Spleen (tissue), 7 donors: ENCODE results near the gene LYL1.

Source experiments
- POLR2A ChIP-seq, 3 donors: fragments of 450-650 bp; IDR thresholded peaks; one replicate each; pipeline ENCODE4 v1.5.1; 2017; ENCODE audit warnings: antibody characterized with exemption in 3 of 3, mild to moderate bottlenecking in 1 of 3
- TF ChIP-seq, protein P1 (sequence below), 11 experiments: fragments of 200-600 bp in 7 of 11; fragments of 450-650 bp in 4 of 11; sonication (generic) in 4 of 11; IDR thresholded peaks in 8 of 11; conservative IDR thresholded peaks in 3 of 11; 1 replicate in 7 of 11; 2 replicates in 4 of 11; pipeline versions ENCODE4 v1.4.0 to v1.8.0; 2016 to 2021; ENCODE audit warnings: antibody characterized with exemption in 11 of 11, inconsistent platforms in 4 of 11, mild to moderate bottlenecking in 1 of 11
- donor health status: DM: no; HTN: no; CAD: no; lungs with moderate emphysema.
- donor health status: DM: no; HTN: no; CAD: no.
- donor health status: DM: no; HTN: no; CAD: no.

DNA sequence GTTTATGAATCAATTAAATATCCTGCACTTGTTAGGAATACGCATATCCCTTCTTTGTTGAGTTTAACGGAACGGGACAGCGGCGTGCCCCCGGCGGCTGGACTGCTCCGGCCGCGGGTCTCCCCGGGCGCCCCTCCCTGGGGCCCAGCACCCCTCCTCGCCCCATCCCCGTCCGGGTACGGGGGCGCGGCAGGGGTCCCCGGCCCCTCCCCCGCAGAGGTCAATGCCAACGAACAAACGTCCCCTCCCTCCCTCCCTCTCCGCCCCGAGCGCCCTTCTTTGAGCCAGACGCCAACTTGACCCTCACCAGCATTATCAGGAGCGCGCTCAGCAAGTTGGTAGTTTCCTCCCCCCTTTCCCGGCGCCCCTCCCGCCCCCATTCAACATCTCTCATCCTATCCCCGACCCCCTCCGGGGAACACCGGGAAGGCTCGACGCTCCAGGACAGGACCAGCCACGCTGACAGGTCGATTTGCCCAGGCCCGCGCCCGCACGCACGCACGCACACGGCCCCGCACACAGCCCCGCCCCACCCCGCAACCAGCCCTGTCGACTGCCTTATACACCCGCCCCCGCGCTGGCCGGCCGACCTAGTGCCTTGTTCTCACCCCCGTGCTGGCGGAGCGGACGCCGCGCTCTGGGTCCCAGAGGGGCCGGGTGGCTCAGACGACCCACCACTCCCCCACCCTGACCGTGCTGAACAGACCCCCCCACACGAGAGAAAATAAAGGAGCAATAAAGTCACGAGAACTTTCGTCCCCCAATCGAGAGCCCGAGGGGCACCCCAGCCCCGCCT is 5.0 kb downstream of the LYL1 start:
- TF ChIP-seq, protein P1, sequence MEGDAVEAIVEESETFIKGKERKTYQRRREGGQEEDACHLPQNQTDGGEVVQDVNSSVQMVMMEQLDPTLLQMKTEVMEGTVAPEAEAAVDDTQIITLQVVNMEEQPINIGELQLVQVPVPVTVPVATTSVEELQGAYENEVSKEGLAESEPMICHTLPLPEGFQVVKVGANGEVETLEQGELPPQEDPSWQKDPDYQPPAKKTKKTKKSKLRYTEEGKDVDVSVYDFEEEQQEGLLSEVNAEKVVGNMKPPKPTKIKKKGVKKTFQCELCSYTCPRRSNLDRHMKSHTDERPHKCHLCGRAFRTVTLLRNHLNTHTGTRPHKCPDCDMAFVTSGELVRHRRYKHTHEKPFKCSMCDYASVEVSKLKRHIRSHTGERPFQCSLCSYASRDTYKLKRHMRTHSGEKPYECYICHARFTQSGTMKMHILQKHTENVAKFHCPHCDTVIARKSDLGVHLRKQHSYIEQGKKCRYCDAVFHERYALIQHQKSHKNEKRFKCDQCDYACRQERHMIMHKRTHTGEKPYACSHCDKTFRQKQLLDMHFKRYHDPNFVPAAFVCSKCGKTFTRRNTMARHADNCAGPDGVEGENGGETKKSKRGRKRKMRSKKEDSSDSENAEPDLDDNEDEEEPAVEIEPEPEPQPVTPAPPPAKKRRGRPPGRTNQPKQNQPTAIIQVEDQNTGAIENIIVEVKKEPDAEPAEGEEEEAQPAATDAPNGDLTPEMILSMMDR (IDR thresholded peaks at IDR 0.05 in 8 of 11, conservative IDR thresholded peaks at IDR 0.05 in 3 of 11) = no peak
- TF ChIP-seq POLR2A (IDR thresholded peaks at IDR 0.05) = no peak
